Neutrophil (primary cell): ENCODE results near the gene RETN.

Experiments
- H3K27ac ChIP-seq: fragments of 200-600 bp; sonication (generic); 2 replicates; pipeline ENCODE4 v1.5.1; 2016; ENCODE audit warnings: mild to moderate bottlenecking, moderate library complexity
- H3K27me3 ChIP-seq: fragments of 200-600 bp; sonication (generic); 2 replicates; pipeline ENCODE4 v1.6.0; 2016; ENCODE audit warnings: mild to moderate bottlenecking
- H3K36me3 ChIP-seq: fragments of 200-600 bp; sonication (generic); 2 replicates; pipeline ENCODE4 v1.5.1; 2017
- H3K4me1 ChIP-seq, 2 experiments: fragments of 200-600 bp in 1 of 2; sonication (generic) in 1 of 2; 1 replicate in 1 of 2; 2 replicates in 1 of 2; pipeline versions ENCODE4 v1.5.1 to v1.6.1; 2013 to 2016; ENCODE audit warnings: low read depth in 1 of 2, low read length in 1 of 2, mild to moderate bottlenecking in 1 of 2, moderate library complexity in 1 of 2; ENCODE audit not compliant: control insufficient read depth in 1 of 2, insufficient read depth in 1 of 2
- H3K4me3 ChIP-seq, 2 experiments: fragments of 200-600 bp in 1 of 2; sonication (generic) in 1 of 2; 1 replicate in 1 of 2; 2 replicates in 1 of 2; pipeline ENCODE4 v1.5.1; 2013 to 2016; ENCODE audit warnings: low read depth in 1 of 2, low read length in 1 of 2, mild to moderate bottlenecking in 1 of 2, moderate library complexity in 1 of 2
- H3K9me3 ChIP-seq: fragments of 200-600 bp; sonication (generic); 2 replicates; pipeline ENCODE4 v1.5.1; 2016
- CTCF ChIP-seq: fragments of 200-600 bp; sonication (generic); IDR thresholded peaks from 2 replicates; pipeline ENCODE4 v1.5.1; 2016; ENCODE audit warnings: antibody characterized with exemption

The RETN gene

DNA sequence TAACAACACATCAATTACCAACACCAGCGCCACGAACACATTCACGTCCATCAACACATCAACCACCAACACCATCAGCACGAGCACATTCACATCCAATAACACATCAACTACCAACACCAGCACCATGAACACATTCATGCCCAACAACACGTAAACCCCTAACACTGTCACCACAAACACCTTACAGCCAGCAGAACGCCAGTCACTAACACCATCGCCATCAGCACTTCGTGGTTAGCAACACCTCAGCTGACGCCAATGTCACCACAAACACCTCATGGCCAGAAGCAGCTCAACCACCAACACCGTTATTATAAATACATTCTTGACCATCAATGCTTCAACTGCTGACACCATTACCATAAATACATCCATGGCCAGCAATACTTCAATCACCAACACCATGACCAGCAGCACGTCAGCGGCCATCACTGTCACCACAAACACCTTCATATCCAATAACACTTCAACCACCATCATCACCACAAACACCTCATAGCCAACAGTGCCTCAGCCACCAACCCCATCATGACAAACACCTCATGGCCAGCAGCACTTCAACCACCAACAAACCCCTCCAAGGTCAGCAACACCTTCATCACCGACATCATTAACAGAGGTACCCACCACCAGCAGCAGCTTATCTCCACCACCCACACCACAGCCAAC lies 23.7 kb downstream of the RETN start:
- Histone ChIP-seq H3K4me1 (peaks cover 0 to 4% of the 10 kb centered on the region in 2 experiments), H3K36me3 (no peaks in the 10 kb centered on the region), H3K27me3 (peaks cover 5% of the 10 kb centered on the region), H3K27ac (no peak overlapping the region), H3K9me3 (no peaks in the 10 kb centered on the region), H3K4me3 (no peak overlapping the region)
- no peak for TF ChIP-seq CTCF

DNA sequence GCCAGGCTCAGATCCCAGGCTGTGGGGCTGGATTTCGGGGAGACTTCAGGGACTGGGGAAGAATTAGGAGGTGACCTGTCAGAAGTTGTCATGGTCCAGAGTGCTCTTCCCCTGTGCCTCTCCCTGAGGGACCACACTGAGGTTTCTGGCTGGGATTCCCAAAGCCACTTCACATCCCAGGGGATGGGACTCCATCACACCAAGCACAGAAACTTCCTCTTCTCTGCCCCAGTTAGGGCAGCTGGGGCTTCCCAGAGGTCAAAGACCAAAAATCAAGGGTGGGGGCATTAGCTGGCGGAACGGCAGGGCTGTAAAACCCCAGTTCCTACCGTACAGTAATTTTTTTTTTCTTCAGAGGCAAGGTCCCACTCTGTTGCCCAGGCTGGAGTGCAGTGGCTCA lies 25.6 kb downstream of the RETN start:
- Histone ChIP-seq H3K36me3 (no peaks in the 10 kb centered on the region), H3K4me1 (no peaks in the 10 kb centered on the region), H3K9me3 (no peaks in the 10 kb centered on the region), H3K27ac (no peak overlapping the region), H3K27me3 (peaks cover 12% of the 10 kb centered on the region), H3K4me3 (no peak overlapping the region)
- no peak for TF ChIP-seq CTCF

DNA sequence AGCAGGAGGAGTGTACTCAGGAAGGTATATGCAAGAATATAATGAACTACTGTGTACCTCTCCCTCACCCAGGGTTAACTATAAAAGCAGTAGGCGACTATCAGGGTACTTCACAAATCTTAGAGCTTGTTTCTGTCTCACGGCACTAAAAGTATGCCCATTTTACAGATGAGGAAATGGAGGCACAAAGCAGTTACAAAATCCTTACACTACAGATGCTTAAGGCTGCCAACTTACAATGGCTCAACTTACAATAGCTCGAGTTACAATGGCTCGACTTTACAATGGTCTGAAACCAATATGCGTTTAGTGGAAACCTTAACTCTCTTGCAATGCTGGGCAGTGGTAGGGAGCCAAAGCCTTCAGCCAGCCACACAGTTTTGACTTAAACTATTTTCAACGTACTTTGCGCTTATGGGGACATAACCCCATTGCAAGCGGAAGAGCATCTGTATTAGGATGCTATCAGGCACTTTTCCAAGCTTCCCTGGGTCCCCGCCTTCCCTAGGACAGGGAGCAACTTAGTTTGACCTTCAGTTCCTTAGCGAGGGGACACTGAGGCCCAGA lies 29.0 kb downstream of the RETN start:
- TF ChIP-seq CTCF: no peak
- no peak overlapping the region for H3K4me3 ChIP-seq
- H3K4me1 ChIP-seq: no peaks in the 10 kb centered on the region
- H3K9me3 ChIP-seq: no peaks in the 10 kb centered on the region
- H3K36me3 ChIP-seq: no peaks in the 10 kb centered on the region
- no peak overlapping the region for H3K27ac ChIP-seq
- peaks cover 12% of the 10 kb centered on the region for H3K27me3 ChIP-seq

DNA sequence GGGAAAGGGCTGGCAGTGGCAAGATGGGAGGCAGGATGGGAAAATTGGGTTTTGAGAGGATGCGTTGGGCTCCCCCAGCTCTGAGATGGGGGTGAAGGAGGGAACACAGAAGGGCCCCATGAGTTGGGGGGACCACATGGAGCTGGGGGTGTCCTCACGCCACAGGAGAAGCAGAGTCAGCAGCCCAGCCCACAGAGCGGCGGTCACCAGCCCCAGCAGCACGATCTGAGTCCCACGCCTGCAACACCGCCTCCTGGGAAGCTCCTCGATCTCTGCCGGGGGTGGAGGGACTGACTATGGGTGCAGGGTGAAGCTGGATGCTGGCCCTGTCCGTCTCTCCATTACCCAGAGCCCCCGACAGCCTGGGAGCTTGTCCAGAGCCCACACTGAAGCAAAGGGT lies 29.7 kb downstream of the RETN start:
- Histone ChIP-seq H3K4me1 (peaks cover 0 to 2% of the 10 kb centered on the region in 2 experiments), H3K27me3 (peaks cover 12% of the 10 kb centered on the region), H3K27ac (no peak overlapping the region), H3K9me3 (no peaks in the 10 kb centered on the region), H3K4me3 (no peak overlapping the region), H3K36me3 (no peaks in the 10 kb centered on the region)
- TF ChIP-seq CTCF: no peak

DNA sequence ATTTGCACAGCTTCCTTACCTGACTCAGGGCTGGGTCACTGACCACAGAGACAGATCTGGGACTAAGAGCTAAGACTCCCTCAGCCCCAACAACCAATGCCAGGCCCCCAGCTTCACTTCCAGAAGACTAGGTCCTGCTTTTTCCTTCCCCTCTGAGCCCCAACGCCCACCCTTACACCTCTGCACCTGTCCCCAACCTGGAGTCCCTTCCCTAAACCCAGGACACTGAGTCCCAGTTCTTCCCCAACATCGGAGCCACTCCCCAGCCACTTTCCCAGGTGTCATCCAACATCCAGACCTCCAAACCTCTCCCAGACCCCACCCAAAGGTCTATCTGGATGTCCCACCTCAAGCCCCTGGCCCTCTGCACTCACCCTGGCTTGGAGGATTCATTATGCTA lies 30.2 kb downstream of the RETN start:
- no peaks in the 10 kb centered on the region for H3K36me3 ChIP-seq
- H3K4me3 ChIP-seq: no peak overlapping the region
- TF ChIP-seq CTCF: no peak
- peaks cover 2 to 6% of the 10 kb centered on the region in 2 experiments for H3K4me1 ChIP-seq
- H3K27ac ChIP-seq: no peak overlapping the region
- H3K27me3 ChIP-seq: peaks cover 12% of the 10 kb centered on the region
- no peaks in the 10 kb centered on the region for H3K9me3 ChIP-seq
